CD1c-positive myeloid dendritic cell (primary cell): Measurements from ENCODE around the gene PCOLCE2.

Experiments used
- DNase-seq: peaks from one replicate; pipeline ENCODE4 v3.0.0-alpha.2; 2016; ENCODE audit errors: extremely low spot score

The PCOLCE2 gene

GRCh38 chr3:142809259-142809658 is 79.6 kb downstream of the PCOLCE2 start:
- DNase-seq, result no peak

GRCh38 chr3:142808103-142808917 is 80.6 kb downstream of the PCOLCE2 start:
- no peak for DNase-seq

GRCh38 chr3:142802891-142803290 is 86.0 kb downstream of the PCOLCE2 start:
- no peak for DNase-seq

GRCh38 chr3:142801746-142802145 is 87.1 kb downstream of the PCOLCE2 start:
- no peak for DNase-seq

GRCh38 chr3:142796823-142797222 is 92.1 kb downstream of the PCOLCE2 start:
- no peak for DNase-seq

GRCh38 chr3:142795332-142795731 is 93.6 kb downstream of the PCOLCE2 start:
- no peak for DNase-seq

GRCh38 chr3:142794508-142794907 is 94.4 kb downstream of the PCOLCE2 start:
- DNase-seq, result no peak

GRCh38 chr3:142787719-142788118 is 101.2 kb downstream of the PCOLCE2 start:
- DNase-seq, result no peak

GRCh38 chr3:142785996-142786395 is 102.9 kb downstream of the PCOLCE2 start:
- DNase-seq, result no peak

GRCh38 chr3:142784228-142784627 is 104.7 kb downstream of the PCOLCE2 start:
- no peak for DNase-seq

- DNase-seq, result no peak
Observed at GRCh38 chr3:142782616-142783015, 106.3 kb downstream of the PCOLCE2 start.

GRCh38 chr3:142779591-142779990 is 109.3 kb downstream of the PCOLCE2 start:
- no peak for DNase-seq

- DNase-seq, result no peak
Observed at GRCh38 chr3:142778541-142778940, 110.3 kb downstream of the PCOLCE2 start.

GRCh38 chr3:142777927-142778326 is 111.0 kb downstream of the PCOLCE2 start:
- no peak for DNase-seq

- DNase-seq, result no peak
Observed at GRCh38 chr3:142768338-142768737, 120.5 kb downstream of the PCOLCE2 start.
